ENCODE results near the gene TRIM46. TPM values are rescaled to one million over a fixed set of nuclear protein-coding genes. Genes with fewer than 3 reads are reported as not detected.
A peak's percentile ranks its signal among the peaks of the same experiment; 100 is the strongest.

The TRIM46 gene
- total and polyA plus RNA-seq, 2 of the 13 experiments (the other 11 are each of a cell fraction or from before 2014, with no cell fraction given) = 0.04 to 0.09 TPM

DNA sequence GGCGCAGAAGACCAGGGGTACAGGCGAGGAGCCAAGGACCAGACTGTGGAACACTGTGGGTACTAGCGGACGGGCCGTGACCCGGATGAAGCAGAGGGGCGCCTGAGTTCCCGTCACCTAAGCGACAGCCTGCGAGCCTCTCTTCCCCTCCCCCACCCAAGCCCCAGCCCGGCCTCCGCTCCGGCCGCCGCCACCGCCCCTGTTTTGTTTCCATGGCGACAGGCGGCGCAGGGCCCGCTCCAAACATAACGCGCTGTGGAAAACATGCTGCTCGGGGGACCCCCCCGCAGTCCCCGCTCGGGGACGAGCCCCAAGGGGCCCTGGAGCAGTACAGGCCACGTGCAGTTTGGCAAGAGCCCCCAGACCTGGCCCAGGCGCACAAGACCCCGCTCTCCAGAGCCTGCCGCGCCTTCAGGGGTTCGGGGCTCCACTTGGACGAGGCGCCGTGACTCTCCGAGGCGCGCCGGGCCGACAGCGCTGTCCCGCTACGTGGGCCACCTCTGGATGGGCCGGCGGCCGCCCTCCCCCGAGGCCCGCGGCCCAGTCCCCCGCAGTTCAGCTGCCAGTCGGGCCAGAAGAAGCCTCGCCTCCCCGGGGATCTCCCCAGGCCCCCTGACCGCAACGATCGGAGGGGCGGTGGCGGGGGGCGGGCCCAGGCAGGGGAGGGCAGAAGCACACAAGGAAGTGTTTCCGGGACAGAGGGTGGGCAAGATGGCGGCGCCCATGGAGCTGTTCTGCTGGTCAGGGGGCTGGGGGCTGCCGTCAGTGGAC lies 35.1 kb downstream of the TRIM46 start, which contains the start of gene MTX1 (continued):
- TF ChIP-seq, protein P1, sequence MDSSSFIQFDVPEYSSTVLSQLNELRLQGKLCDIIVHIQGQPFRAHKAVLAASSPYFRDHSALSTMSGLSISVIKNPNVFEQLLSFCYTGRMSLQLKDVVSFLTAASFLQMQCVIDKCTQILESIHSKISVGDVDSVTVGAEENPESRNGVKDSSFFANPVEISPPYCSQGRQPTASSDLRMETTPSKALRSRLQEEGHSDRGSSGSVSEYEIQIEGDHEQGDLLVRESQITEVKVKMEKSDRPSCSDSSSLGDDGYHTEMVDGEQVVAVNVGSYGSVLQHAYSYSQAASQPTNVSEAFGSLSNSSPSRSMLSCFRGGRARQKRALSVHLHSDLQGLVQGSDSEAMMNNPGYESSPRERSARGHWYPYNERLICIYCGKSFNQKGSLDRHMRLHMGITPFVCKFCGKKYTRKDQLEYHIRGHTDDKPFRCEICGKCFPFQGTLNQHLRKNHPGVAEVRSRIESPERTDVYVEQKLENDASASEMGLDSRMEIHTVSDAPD (CRISPR knock-in tag; IDR thresholded peaks at IDR 0.05) = no peak
- TF ChIP-seq ZNF296 (CRISPR knock-in tag; conservative IDR thresholded peaks at IDR 0.05) = no peak
- TF ChIP-seq TBX2 (CRISPR knock-in tag; IDR thresholded peaks at IDR 0.05; ENCODE audit: borderline replicate concordance) = peak; percentile 75
- TF ChIP-seq JUND (CRISPR knock-in tag; IDR thresholded peaks at IDR 0.05) = no peak
- TF ChIP-seq ZBTB38 (CRISPR knock-in tag; IDR thresholded peaks at IDR 0.05) = peak; percentile 63
- no peak for TF ChIP-seq ZKSCAN5 (CRISPR knock-in tag; IDR thresholded peaks at IDR 0.05)
- TF ChIP-seq ZNF205 (CRISPR knock-in tag; IDR thresholded peaks at IDR 0.05) = no peak
- TF ChIP-seq ETV6 (CRISPR knock-in tag; conservative IDR thresholded peaks at IDR 0.05) = no peak
- TF ChIP-seq, protein P2, sequence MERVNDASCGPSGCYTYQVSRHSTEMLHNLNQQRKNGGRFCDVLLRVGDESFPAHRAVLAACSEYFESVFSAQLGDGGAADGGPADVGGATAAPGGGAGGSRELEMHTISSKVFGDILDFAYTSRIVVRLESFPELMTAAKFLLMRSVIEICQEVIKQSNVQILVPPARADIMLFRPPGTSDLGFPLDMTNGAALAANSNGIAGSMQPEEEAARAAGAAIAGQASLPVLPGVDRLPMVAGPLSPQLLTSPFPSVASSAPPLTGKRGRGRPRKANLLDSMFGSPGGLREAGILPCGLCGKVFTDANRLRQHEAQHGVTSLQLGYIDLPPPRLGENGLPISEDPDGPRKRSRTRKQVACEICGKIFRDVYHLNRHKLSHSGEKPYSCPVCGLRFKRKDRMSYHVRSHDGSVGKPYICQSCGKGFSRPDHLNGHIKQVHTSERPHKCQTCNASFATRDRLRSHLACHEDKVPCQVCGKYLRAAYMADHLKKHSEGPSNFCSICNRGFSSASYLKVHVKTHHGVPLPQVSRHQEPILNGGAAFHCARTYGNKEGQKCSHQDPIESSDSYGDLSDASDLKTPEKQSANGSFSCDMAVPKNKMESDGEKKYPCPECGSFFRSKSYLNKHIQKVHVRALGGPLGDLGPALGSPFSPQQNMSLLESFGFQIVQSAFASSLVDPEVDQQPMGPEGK (CRISPR knock-in tag; IDR thresholded peaks at IDR 0.05) = peak; percentile 64
- TF ChIP-seq, protein P3, sequence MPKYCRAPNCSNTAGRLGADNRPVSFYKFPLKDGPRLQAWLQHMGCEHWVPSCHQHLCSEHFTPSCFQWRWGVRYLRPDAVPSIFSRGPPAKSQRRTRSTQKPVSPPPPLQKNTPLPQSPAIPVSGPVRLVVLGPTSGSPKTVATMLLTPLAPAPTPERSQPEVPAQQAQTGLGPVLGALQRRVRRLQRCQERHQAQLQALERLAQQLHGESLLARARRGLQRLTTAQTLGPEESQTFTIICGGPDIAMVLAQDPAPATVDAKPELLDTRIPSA (CRISPR knock-in tag; IDR thresholded peaks at IDR 0.05; ENCODE audit: borderline replicate concordance) = no peak
- no peak for TF ChIP-seq SOX6 (IDR thresholded peaks at IDR 0.05)
- peak; percentile 39; the same call in 1 of the 2 replicates for TF ChIP-seq SOX6 (CRISPR knock-in tag; IDR thresholded peaks at IDR 0.05)
- TF ChIP-seq, protein P4, sequence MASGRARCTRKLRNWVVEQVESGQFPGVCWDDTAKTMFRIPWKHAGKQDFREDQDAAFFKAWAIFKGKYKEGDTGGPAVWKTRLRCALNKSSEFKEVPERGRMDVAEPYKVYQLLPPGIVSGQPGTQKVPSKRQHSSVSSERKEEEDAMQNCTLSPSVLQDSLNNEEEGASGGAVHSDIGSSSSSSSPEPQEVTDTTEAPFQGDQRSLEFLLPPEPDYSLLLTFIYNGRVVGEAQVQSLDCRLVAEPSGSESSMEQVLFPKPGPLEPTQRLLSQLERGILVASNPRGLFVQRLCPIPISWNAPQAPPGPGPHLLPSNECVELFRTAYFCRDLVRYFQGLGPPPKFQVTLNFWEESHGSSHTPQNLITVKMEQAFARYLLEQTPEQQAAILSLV (CRISPR knock-in tag; IDR thresholded peaks at IDR 0.05; ENCODE audit: borderline replicate concordance) = 0 out of 2 replicates have a peak, but pooled peaks have one; percentile 29
- TF ChIP-seq POLR2G (IDR thresholded peaks at IDR 0.05; ENCODE audit: low read depth, low read length) = peak; percentile 72
- TF ChIP-seq, protein P5, sequence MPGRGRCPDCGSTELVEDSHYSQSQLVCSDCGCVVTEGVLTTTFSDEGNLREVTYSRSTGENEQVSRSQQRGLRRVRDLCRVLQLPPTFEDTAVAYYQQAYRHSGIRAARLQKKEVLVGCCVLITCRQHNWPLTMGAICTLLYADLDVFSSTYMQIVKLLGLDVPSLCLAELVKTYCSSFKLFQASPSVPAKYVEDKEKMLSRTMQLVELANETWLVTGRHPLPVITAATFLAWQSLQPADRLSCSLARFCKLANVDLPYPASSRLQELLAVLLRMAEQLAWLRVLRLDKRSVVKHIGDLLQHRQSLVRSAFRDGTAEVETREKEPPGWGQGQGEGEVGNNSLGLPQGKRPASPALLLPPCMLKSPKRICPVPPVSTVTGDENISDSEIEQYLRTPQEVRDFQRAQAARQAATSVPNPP (CRISPR knock-in tag; IDR thresholded peaks at IDR 0.05) = no peak
- peak; percentile 16; the same call in 1 of the 2 replicates for TF ChIP-seq MTA1 (CRISPR knock-in tag; IDR thresholded peaks at IDR 0.05; ENCODE audit: borderline replicate concordance)
- no peak; the same call in 1 of the 2 replicates for TF ChIP-seq NRL (CRISPR knock-in tag; IDR thresholded peaks at IDR 0.05; ENCODE audit: borderline replicate concordance)
- TF ChIP-seq, protein P6, sequence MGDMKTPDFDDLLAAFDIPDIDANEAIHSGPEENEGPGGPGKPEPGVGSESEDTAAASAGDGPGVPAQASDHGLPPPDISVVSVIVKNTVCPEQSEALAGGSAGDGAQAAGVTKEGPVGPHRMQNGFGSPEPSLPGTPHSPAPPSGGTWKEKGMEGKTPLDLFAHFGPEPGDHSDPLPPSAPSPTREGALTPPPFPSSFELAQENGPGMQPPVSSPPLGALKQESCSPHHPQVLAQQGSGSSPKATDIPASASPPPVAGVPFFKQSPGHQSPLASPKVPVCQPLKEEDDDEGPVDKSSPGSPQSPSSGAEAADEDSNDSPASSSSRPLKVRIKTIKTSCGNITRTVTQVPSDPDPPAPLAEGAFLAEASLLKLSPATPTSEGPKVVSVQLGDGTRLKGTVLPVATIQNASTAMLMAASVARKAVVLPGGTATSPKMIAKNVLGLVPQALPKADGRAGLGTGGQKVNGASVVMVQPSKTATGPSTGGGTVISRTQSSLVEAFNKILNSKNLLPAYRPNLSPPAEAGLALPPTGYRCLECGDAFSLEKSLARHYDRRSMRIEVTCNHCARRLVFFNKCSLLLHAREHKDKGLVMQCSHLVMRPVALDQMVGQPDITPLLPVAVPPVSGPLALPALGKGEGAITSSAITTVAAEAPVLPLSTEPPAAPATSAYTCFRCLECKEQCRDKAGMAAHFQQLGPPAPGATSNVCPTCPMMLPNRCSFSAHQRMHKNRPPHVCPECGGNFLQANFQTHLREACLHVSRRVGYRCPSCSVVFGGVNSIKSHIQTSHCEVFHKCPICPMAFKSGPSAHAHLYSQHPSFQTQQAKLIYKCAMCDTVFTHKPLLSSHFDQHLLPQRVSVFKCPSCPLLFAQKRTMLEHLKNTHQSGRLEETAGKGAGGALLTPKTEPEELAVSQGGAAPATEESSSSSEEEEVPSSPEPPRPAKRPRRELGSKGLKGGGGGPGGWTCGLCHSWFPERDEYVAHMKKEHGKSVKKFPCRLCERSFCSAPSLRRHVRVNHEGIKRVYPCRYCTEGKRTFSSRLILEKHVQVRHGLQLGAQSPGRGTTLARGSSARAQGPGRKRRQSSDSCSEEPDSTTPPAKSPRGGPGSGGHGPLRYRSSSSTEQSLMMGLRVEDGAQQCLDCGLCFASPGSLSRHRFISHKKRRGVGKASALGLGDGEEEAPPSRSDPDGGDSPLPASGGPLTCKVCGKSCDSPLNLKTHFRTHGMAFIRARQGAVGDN (CRISPR knock-in tag; IDR thresholded peaks at IDR 0.05) = peak; percentile 80
